ENCODE measurements around the gene SAMD8. TPM values are rescaled to one million over a fixed set of nuclear protein-coding genes. Genes with fewer than 3 reads are reported as not detected.

SAMD8 gene
- total and polyA plus RNA-seq, 2 donors (not counting 1 experiment from before 2014, with no cell fraction given) = 15.9 to 35.7 TPM

GRCh38 chr10:75207079-75207856, 95.8 kb downstream of the SAMD8 start:
- ATAC-seq (ENCODE audit: low read depth) (no peak), DNase-seq (no peak)
- Histone ChIP-seq H3K9me3 (ENCODE audit: control extremely low read depth in 1 of 3, control insufficient read depth in 2 of 3, insufficient read depth in 1 of 3, low read length in 2 of 3) (no peaks in the 10 kb centered on the region), H4K20me1 (ENCODE audit: control insufficient read depth, insufficient read depth, low read length, poor library complexity, severe bottlenecking) (peaks cover 12% of the 10 kb centered on the region), H3K4me1 (ENCODE audit: control insufficient read depth in 2 of 2, insufficient read depth in 2 of 2, low read length in 2 of 2) (peaks cover 10 to 18% of the 10 kb centered on the region in 2 donors), H3K4me2 (replicated peaks; ENCODE audit: low read depth, low read length, poor library complexity, severe bottlenecking) (no peak overlapping the region), H3K79me2 (ENCODE audit: control insufficient read depth, insufficient read depth, low read length) (peaks cover 16% of the 10 kb centered on the region), H2AFZ (ENCODE audit: insufficient read depth, low read depth, low read length, poor library complexity, severe bottlenecking) (no peak overlapping the region), H3K27ac (ENCODE audit: low read length in 2 of 2) (no peak overlapping the region), H3K27me3 (replicated peaks in 1 of 4; ENCODE audit: control extremely low read depth in 1 of 4, control insufficient read depth in 3 of 4, insufficient read depth in 4 of 4, low read length in 3 of 4) (no peaks in the 10 kb centered on the region), H3K4me3 (ENCODE audit: control extremely low read depth in 1 of 5, extremely low read depth in 1 of 5, insufficient read depth in 1 of 5, low read depth in 2 of 5, low read length in 4 of 5) (no peak overlapping the region), H3K36me3 (replicated peaks in 1 of 2; ENCODE audit: control extremely low read depth in 1 of 2, control insufficient read depth in 1 of 2, extremely low read depth in 1 of 2, insufficient read depth in 2 of 2, low read length in 1 of 2) (no peaks in the 10 kb centered on the region), H3K9ac (ENCODE audit: low read length) (no peak overlapping the region)
- no peak overlapping the region for H3K4me3 Mint-ChIP-seq
- ChIA-PET CTCF (interaction anchor here (0.8 to 1.4 kb wide), 5 partner anchors 19 to 28 kb away, joined by 3 to 4 read pairs (median 3); partner anchors contain the start of gene COMTD1), POLR2A (interaction anchor here (1.5 kb wide), 1 partner anchor 27 kb away, joined by 5 read pairs; no protein-coding TSS in a partner anchor)
- intact Hi-C loops (cut with micrococcal nuclease) = no loop called here
- H3K9me3 Mint-ChIP-seq (ENCODE audit: insufficient read depth) = no peaks in the 10 kb centered on the region
- H3K27ac Mint-ChIP-seq = no peak overlapping the region
- no peak for TF ChIP-seq EZH2 (IDR thresholded peaks at IDR 0.05; ENCODE audit: borderline replicate concordance, insufficient read depth, low read depth, low read length, poor library complexity, severe bottlenecking)
- H3K27me3 Mint-ChIP-seq = no peaks in the 10 kb centered on the region
- peaks cover 13% of the 10 kb centered on the region for H3K4me1 Mint-ChIP-seq
- 81% methylated on average over 10 of the region's 13 CpGs for WGBS (ENCODE audit: insufficient coverage)

GRCh38 chr10:75207857-75208144, 96.3 kb downstream of the SAMD8 start:
- no peak overlapping the region for H3K4me3 Mint-ChIP-seq
- Histone ChIP-seq H3K9me3 (ENCODE audit: control extremely low read depth in 1 of 3, control insufficient read depth in 2 of 3, insufficient read depth in 1 of 3, low read length in 2 of 3) (no peaks in the 10 kb centered on the region), H3K27me3 (replicated peaks in 1 of 4; ENCODE audit: control extremely low read depth in 1 of 4, control insufficient read depth in 3 of 4, insufficient read depth in 4 of 4, low read length in 3 of 4) (no peaks in the 10 kb centered on the region), H3K9ac (ENCODE audit: low read length) (no peak overlapping the region), H4K20me1 (ENCODE audit: control insufficient read depth, insufficient read depth, low read length, poor library complexity, severe bottlenecking) (peaks cover 12% of the 10 kb centered on the region), H3K4me3 (ENCODE audit: control extremely low read depth in 1 of 5, extremely low read depth in 1 of 5, insufficient read depth in 1 of 5, low read depth in 2 of 5, low read length in 4 of 5) (no peak overlapping the region), H3K79me2 (ENCODE audit: control insufficient read depth, insufficient read depth, low read length) (peaks cover 21% of the 10 kb centered on the region), H3K27ac (ENCODE audit: low read length in 2 of 2) (no peak overlapping the region), H3K4me2 (replicated peaks; ENCODE audit: low read depth, low read length, poor library complexity, severe bottlenecking) (no peak overlapping the region), H3K4me1 (ENCODE audit: control insufficient read depth in 2 of 2, insufficient read depth in 2 of 2, low read length in 2 of 2) (peaks cover 12 to 20% of the 10 kb centered on the region in 2 donors), H3K36me3 (replicated peaks in 1 of 2; ENCODE audit: control extremely low read depth in 1 of 2, control insufficient read depth in 1 of 2, extremely low read depth in 1 of 2, insufficient read depth in 2 of 2, low read length in 1 of 2) (no peaks in the 10 kb centered on the region), H2AFZ (ENCODE audit: insufficient read depth, low read depth, low read length, poor library complexity, severe bottlenecking) (no peak overlapping the region)
- peaks cover 19% of the 10 kb centered on the region for H3K4me1 Mint-ChIP-seq
- WGBS (ENCODE audit: insufficient coverage) = no CpG with 5 or more reads among the region's 1 CpG
- DNase-seq (no peak), ATAC-seq (ENCODE audit: low read depth) (no peak)
- no peak for TF ChIP-seq CTCF (IDR thresholded peaks at IDR 0.05)
- no peak for TF ChIP-seq EZH2 (IDR thresholded peaks at IDR 0.05; ENCODE audit: borderline replicate concordance, insufficient read depth, low read depth, low read length, poor library complexity, severe bottlenecking)
- H3K27me3 Mint-ChIP-seq = no peaks in the 10 kb centered on the region
- ChIA-PET CTCF (interaction anchor here (0.8 to 1.4 kb wide), 4 partner anchors 20 to 28 kb away, joined by 3 read pairs; partner anchors contain the start of gene COMTD1), POLR2A (interaction anchor here (1.5 kb wide), 1 partner anchor 27 kb away, joined by 5 read pairs; no protein-coding TSS in a partner anchor)
- H3K27ac Mint-ChIP-seq = no peak overlapping the region
- no peaks in the 10 kb centered on the region for H3K9me3 Mint-ChIP-seq (ENCODE audit: insufficient read depth)
- intact Hi-C loops (cut with micrococcal nuclease) = no loop called here

Data from B cell (primary cell).